ENCODE results near the gene WIPF2.

WIPF2 gene

GRCh38 chr17:40317880-40318829 is 99.1 kb downstream of the WIPF2 start (continued):
- no peak for TF ChIP-seq ZNF221 (tag by site-specific recombination; IDR thresholded peaks at IDR 0.05; ENCODE audit: borderline replicate concordance)
- no peak for TF ChIP-seq TCF7L2 (IDR thresholded peaks at IDR 0.05; ENCODE audit: borderline replicate concordance, low read depth, low read length)
- TF ChIP-seq ZNF302 (tag by site-specific recombination; IDR thresholded peaks at IDR 0.05; ENCODE audit: low read depth): no peak
- TF ChIP-seq ZNF404 (tag by site-specific recombination; IDR thresholded peaks at IDR 0.05): no peak
- TF ChIP-seq KLF16 (tag by site-specific recombination; IDR thresholded peaks at IDR 0.05): 0 out of 2 replicates have a peak, but pooled peaks have one; percentile 12
- TF ChIP-seq SALL2 (tag by site-specific recombination; IDR thresholded peaks at IDR 0.05; ENCODE audit: borderline replicate concordance): no peak
- TF ChIP-seq, protein P1, sequence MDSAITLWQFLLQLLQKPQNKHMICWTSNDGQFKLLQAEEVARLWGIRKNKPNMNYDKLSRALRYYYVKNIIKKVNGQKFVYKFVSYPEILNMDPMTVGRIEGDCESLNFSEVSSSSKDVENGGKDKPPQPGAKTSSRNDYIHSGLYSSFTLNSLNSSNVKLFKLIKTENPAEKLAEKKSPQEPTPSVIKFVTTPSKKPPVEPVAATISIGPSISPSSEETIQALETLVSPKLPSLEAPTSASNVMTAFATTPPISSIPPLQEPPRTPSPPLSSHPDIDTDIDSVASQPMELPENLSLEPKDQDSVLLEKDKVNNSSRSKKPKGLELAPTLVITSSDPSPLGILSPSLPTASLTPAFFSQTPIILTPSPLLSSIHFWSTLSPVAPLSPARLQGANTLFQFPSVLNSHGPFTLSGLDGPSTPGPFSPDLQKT (IDR thresholded peaks at IDR 0.05; ENCODE audit: borderline replicate concordance, low read depth, low read length): no peak
- TF ChIP-seq ZNF501 (tag by site-specific recombination; IDR thresholded peaks at IDR 0.05): peak; percentile 76
- TF ChIP-seq ZBTB26 (tag by site-specific recombination; optimal IDR thresholded peaks at IDR 0.05): peak; percentile 79
- no peak for TF ChIP-seq BCL6B (tag by site-specific recombination; IDR thresholded peaks at IDR 0.05)
- TF ChIP-seq ZNF223 (tag by site-specific recombination; IDR thresholded peaks at IDR 0.05): no peak
- peak; percentile 70 for TF ChIP-seq ZNF366 (tag by site-specific recombination; conservative IDR thresholded peaks at IDR 0.05)
- TF ChIP-seq SP2 (tag by site-specific recombination; IDR thresholded peaks at IDR 0.05): peak; percentile 96
- no peak for TF ChIP-seq ZNF311 (tag by site-specific recombination; IDR thresholded peaks at IDR 0.05; ENCODE audit: borderline replicate concordance)
- no peak for TF ChIP-seq ZNF10 (tag by site-specific recombination; IDR thresholded peaks at IDR 0.05)
- no peak for TF ChIP-seq MEIS1 (CRISPR knock-in tag; IDR thresholded peaks at IDR 0.05; ENCODE audit: borderline replicate concordance)
- no peak for TF ChIP-seq ZBTB44 (tag by site-specific recombination; IDR thresholded peaks at IDR 0.05)
- peak; percentile 11; the same call in 1 of the 2 replicates for TF ChIP-seq ZNF660 (tag by site-specific recombination; IDR thresholded peaks at IDR 0.05)
- no peak for TF ChIP-seq ZNF544 (tag by site-specific recombination; IDR thresholded peaks at IDR 0.05)
- no peak for TF ChIP-seq SCRT2 (tag by site-specific recombination; IDR thresholded peaks at IDR 0.05)
- TF ChIP-seq, protein P2, sequence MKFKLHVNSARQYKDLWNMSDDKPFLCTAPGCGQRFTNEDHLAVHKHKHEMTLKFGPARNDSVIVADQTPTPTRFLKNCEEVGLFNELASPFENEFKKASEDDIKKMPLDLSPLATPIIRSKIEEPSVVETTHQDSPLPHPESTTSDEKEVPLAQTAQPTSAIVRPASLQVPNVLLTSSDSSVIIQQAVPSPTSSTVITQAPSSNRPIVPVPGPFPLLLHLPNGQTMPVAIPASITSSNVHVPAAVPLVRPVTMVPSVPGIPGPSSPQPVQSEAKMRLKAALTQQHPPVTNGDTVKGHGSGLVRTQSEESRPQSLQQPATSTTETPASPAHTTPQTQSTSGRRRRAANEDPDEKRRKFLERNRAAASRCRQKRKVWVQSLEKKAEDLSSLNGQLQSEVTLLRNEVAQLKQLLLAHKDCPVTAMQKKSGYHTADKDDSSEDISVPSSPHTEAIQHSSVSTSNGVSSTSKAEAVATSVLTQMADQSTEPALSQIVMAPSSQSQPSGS (tag by site-specific recombination; IDR thresholded peaks at IDR 0.05; ENCODE audit: low read depth): no peak
- TF ChIP-seq ZNF558 (tag by site-specific recombination; IDR thresholded peaks at IDR 0.05): no peak
- no peak for TF ChIP-seq ZNF513 (tag by site-specific recombination; IDR thresholded peaks at IDR 0.05)
- TF ChIP-seq ZNF830 (tag by site-specific recombination; IDR thresholded peaks at IDR 0.05; ENCODE audit: low read depth): no peak
- TF ChIP-seq HOXA7 (CRISPR knock-in tag; IDR thresholded peaks at IDR 0.05; ENCODE audit: borderline replicate concordance): no peak
- TF ChIP-seq ZFP37 (tag by site-specific recombination; IDR thresholded peaks at IDR 0.05): peak; percentile 62; the same call in 1 of the 2 replicates
- TF ChIP-seq INSM2 (tag by site-specific recombination; IDR thresholded peaks at IDR 0.05): no peak
- TF ChIP-seq ZIC2 (tag by site-specific recombination; IDR thresholded peaks at IDR 0.05): peak; percentile 86
- peak; percentile 31; the same call in 1 of the 2 replicates for TF ChIP-seq KLF10 (tag by site-specific recombination; IDR thresholded peaks at IDR 0.05)
- peak; percentile 93 for TF ChIP-seq ZBTB7A (tag by site-specific recombination; IDR thresholded peaks at IDR 0.05; ENCODE audit: low read depth)
